K562 (cell line): ENCODE measurements around the gene IKBKE. TPM values are rescaled to one million over a fixed set of nuclear protein-coding genes. Genes with fewer than 3 reads are reported as not detected.

ENCODE experiments used
- CGGBP1 ChIP-seq: fragments of 250-450 bp; sonication (Bioruptor Pico); IDR thresholded peaks from 2 replicates; pipeline ENCODE4 v1.9.0; 2021; ENCODE audit warnings: mild to moderate bottlenecking
- E2F4 ChIP-seq: sonication (generic); formaldehyde crosslinking; IDR thresholded peaks from 2 replicates; pipeline ENCODE4 v1.8.0; 2022; ENCODE audit warnings: mild to moderate bottlenecking, low read depth, missing genetic modification reagents
- FOXK1 ChIP-seq: sonication (generic); formaldehyde crosslinking; IDR thresholded peaks from 2 replicates; pipeline ENCODE4 v1.8.0; 2022; ENCODE audit warnings: missing genetic modification reagents, mild to moderate bottlenecking, borderline replicate concordance
- MEF2D ChIP-seq: conservative IDR thresholded peaks from 2 replicates; pipeline ENCODE4 v1.6.1; 2016; ENCODE audit warnings: low read depth, missing genetic modification characterization, missing compliant biosample characterization
- RBM14 ChIP-seq: fragments of 200-400 bp; formaldehyde crosslinking; IDR thresholded peaks from 2 replicates; pipeline ENCODE4 v1.6.1; 2018; ENCODE audit warnings: low read depth, mild to moderate bottlenecking, low read length, moderate library complexity, borderline replicate concordance; ENCODE audit not compliant: insufficient read depth
- SMC3 ChIP-seq: conservative IDR thresholded peaks from 2 replicates; pipeline ENCODE4 v1.6.1; 2011; ENCODE audit warnings: low read depth, low read length, improper control_type of control experiment; ENCODE audit not compliant: insufficient read depth
- THRAP3 ChIP-seq: fragments of 450-650 bp; IDR thresholded peaks from 2 replicates; pipeline ENCODE4 v1.6.1; 2016; ENCODE audit warnings: mild to moderate bottlenecking, inconsistent platforms, borderline replicate concordance
- YY1 ChIP-seq, 3 experiments: IDR thresholded peaks; 2 replicates each; pipeline ENCODE4 v1.6.1; 2011; ENCODE audit warnings: low read length in 2 of 3, mild to moderate bottlenecking in 2 of 3, moderate library complexity in 2 of 3, borderline replicate concordance in 1 of 3, control low read depth in 1 of 3, low read depth in 1 of 3; ENCODE audit not compliant: insufficient read depth in 3 of 3, insufficient replicate concordance in 2 of 3, control insufficient read depth in 1 of 3, insufficient read length in 1 of 3; ENCODE audit errors: extremely low read depth in 1 of 3
- ZNF57 ChIP-seq: fragments of 450-650 bp; formaldehyde crosslinking; IDR thresholded peaks from 2 replicates; pipeline ENCODE4 v1.4.0; 2020; ENCODE audit warnings: mild to moderate bottlenecking, moderate library complexity
- polyA plus RNA-seq, 8 experiments: library from polyadenylated mRNA; depleted of rRNA in 4 of 8; stranded (reverse) in 5 of 8; unstranded in 3 of 8; fragments of >200 nt; fragmentation: Nextera tagmentation in 2 of 8; fragmentation: Illumina TruSeq in 1 of 8; extraction: Ambion mirVana in 2 of 8; extraction: Trizol in 1 of 8; gene quantifications; 2 replicates each; pipeline versions ENCODE4 v1.2.1 to v1.2.3, GENCODE V29; 2011 to 2014; ENCODE audit warnings: inconsistent platforms in 1 of 8, missing spikeins in 1 of 8
- total RNA-seq, 7 experiments: library from RNA; depleted of rRNA in 6 of 7; stranded (reverse); fragments of >200 nt in 6 of 7; fragmentation: Illumina TruSeq in 2 of 7; extraction: Trizol in 2 of 7; gene quantifications; 2 replicates each; pipeline versions ENCODE4 v1.2.1 to v1.2.3, GENCODE V29; 2011 to 2021; ENCODE audit warnings: low replicate concordance in 1 of 7
- TF ChIP-seq, protein P1 (sequence below), 3 experiments: fragments of 200-800 bp in 1 of 3; fragments of 250-450 bp in 1 of 3; fragments of 450-650 bp in 1 of 3; sonication (Bioruptor Pico) in 1 of 3; sonication (Bioruptor generic) in 1 of 3; formaldehyde crosslinking in 1 of 3; IDR thresholded peaks; 2 replicates each; pipeline versions ENCODE4 v1.6.1 to v1.8.0; 2016 to 2022; ENCODE audit warnings: mild to moderate bottlenecking in 2 of 3, missing genetic modification characterization in 2 of 3, missing compliant biosample characterization in 1 of 3, moderate library complexity in 1 of 3
- TF ChIP-seq, protein P2 (sequence below), 2 experiments: fragments of 450-650 bp; IDR thresholded peaks; 2 replicates each; pipeline ENCODE4 v1.6.1; 2016
- TF ChIP-seq, protein P3 (sequence below): fragments of 450-650 bp; formaldehyde crosslinking; IDR thresholded peaks from 2 replicates; pipeline ENCODE4 v1.4.0; 2020; ENCODE audit warnings: mild to moderate bottlenecking, moderate library complexity

IKBKE gene
- total and polyA plus RNA-seq, 9 of the 15 experiments (the other 6 are each of a cell fraction or from before 2014, with no cell fraction given) = 2.3 to 9.0 (median 4.8) TPM

- TF ChIP-seq, protein P1, sequence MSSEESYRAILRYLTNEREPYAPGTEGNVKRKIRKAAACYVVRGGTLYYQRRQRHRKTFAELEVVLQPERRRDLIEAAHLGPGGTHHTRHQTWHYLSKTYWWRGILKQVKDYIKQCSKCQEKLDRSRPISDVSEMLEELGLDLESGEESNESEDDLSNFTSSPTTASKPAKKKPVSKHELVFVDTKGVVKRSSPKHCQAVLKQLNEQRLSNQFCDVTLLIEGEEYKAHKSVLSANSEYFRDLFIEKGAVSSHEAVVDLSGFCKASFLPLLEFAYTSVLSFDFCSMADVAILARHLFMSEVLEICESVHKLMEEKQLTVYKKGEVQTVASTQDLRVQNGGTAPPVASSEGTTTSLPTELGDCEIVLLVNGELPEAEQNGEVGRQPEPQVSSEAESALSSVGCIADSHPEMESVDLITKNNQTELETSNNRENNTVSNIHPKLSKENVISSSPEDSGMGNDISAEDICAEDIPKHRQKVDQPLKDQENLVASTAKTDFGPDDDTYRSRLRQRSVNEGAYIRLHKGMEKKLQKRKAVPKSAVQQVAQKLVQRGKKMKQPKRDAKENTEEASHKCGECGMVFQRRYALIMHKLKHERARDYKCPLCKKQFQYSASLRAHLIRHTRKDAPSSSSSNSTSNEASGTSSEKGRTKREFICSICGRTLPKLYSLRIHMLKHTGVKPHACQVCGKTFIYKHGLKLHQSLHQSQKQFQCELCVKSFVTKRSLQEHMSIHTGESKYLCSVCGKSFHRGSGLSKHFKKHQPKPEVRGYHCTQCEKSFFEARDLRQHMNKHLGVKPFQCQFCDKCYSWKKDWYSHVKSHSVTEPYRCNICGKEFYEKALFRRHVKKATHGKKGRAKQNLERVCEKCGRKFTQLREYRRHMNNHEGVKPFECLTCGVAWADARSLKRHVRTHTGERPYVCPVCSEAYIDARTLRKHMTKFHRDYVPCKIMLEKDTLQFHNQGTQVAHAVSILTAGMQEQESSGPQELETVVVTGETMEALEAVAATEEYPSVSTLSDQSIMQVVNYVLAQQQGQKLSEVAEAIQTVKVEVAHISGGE (CRISPR knock-in tag; IDR thresholded peaks at IDR 0.05) = no peak; a peak in 1 of 6 replicates
- TF ChIP-seq MEF2D (tag) = 0 out of 2 replicates have a peak, but pooled peaks have one; percentile 26
- no peak for TF ChIP-seq E2F4 (CRISPR knock-in tag)
- TF ChIP-seq SMC3 = peak; percentile 86
- no peak for TF ChIP-seq ZNF57
- no peak for TF ChIP-seq THRAP3
- peak; percentile 56; the same call in 1 of the 2 replicates for TF ChIP-seq FOXK1
- no peak for TF ChIP-seq CGGBP1 (CRISPR knock-in tag)
- TF ChIP-seq YY1 (IDR thresholded peaks at IDR 0.05; ENCODE audit: borderline replicate concordance in 1 of 3, control insufficient read depth in 1 of 3, extremely low read depth in 1 of 3, insufficient read depth in 3 of 3, insufficient read length in 1 of 3, insufficient replicate concordance in 2 of 3, low read depth in 1 of 3, low read length in 2 of 3) = no peak
- TF ChIP-seq, protein P2, sequence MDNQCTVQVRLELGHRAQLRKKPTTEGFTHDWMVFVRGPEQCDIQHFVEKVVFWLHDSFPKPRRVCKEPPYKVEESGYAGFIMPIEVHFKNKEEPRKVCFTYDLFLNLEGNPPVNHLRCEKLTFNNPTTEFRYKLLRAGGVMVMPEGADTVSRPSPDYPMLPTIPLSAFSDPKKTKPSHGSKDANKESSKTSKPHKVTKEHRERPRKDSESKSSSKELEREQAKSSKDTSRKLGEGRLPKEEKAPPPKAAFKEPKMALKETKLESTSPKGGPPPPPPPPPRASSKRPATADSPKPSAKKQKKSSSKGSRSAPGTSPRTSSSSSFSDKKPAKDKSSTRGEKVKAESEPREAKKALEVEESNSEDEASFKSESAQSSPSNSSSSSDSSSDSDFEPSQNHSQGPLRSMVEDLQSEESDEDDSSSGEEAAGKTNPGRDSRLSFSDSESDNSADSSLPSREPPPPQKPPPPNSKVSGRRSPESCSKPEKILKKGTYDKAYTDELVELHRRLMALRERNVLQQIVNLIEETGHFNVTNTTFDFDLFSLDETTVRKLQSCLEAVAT (IDR thresholded peaks at IDR 0.05) = 0 out of 4 replicates have a peak, but pooled peaks of 1 of the 2 experiments have one; percentile 27
- TF ChIP-seq, protein P3, sequence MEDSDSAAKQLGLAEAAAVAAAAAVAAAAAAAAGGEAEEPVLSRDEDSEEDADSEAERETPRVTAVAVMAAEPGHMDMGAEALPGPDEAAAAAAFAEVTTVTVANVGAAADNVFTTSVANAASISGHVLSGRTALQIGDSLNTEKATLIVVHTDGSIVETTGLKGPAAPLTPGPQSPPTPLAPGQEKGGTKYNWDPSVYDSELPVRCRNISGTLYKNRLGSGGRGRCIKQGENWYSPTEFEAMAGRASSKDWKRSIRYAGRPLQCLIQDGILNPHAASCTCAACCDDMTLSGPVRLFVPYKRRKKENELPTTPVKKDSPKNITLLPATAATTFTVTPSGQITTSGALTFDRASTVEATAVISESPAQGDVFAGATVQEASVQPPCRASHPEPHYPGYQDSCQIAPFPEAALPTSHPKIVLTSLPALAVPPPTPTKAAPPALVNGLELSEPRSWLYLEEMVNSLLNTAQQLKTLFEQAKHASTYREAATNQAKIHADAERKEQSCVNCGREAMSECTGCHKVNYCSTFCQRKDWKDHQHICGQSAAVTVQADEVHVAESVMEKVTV (CRISPR knock-in tag) = peak; percentile 82
- no peak for TF ChIP-seq RBM14
Observed at GRCh38 chr1:206479183-206480125, 9.2 kb downstream of the IKBKE start (continued).
